Mucosa of gallbladder (tissue), 1 donor: ENCODE data around the gene CTNND2. TPM values are rescaled to one million over a fixed set of nuclear protein-coding genes. Genes with fewer than 3 reads are reported as not detected.

Experiments
- DNase-seq: peaks from one replicate; pipeline ENCODE4 v3.0.0-alpha.2; 2020; ENCODE audit warnings: low spot score
- total RNA-seq: library from RNA; stranded (reverse); gene quantifications from one replicate; pipeline ENCODE4 v1.2.1, GENCODE V29; 2021
- donor health status: DM: no; HTN: no; CAD: no.

CTNND2 gene
- total RNA-seq, 1 donor from 2014 or later: 131 TPM

DNA sequence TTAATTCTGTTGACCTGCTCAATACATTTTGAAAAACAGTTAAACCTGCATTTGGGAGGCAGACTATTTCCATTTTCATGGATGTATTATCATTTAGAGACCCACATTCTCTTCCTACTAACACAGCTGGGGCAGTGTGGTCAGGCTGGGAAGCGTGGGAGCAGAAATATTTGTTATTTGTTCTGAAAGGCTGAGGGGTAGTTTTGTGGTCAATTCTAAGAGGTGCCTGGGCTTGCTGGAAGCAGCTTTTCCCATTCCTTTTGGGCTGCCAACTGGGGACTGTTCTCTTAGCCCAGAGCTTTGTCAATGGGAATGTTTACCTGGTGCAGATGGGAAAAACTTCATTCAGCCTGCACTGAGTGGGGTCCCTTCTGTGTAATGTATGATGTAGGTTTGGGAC lies 971.8 kb downstream of the CTNND2 start:
- DNase-seq: no peak

DNA sequence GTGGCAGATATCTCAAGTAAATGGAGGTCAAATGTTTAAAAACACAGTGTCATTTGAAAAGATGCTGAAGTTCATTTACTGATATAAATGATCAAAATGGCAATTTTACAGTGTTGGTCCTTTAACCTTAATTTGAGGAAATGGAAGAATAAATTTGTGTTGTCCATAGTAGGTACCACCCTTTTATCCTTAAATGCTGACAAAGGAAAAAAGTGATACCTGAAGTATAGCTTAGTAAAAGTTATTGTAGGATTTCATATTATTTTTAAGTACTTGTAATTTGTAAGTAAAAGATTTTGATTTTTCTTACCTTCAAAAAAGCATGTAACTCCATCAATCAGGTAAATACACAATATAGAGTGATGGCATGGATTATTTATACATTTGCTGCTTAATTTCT lies 976.6 kb downstream of the CTNND2 start:
- DNase-seq: no peak

DNA sequence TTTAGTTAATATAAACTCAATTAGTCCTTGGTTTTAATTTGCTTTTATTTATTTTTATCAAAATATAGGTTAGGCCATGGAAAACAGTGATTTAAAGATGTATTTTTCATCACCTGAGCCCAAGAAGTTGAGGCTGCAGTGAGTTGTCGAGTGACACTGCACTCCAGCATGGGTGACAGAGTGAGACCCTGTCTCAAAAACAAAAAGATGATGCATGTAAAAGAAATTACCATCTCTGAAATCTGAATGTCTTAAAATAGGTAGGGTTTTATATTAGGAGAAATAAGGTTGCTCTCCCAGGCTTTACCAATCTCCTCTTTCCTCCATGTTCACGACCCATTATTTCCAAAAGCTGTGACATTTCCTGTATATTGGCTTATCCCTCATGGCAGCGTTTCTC lies 980.9 kb downstream of the CTNND2 start:
- DNase-seq: no peak
